Ureter (tissue), 1 donor: Measurements from ENCODE around the gene AUP1. TPM values are rescaled to one million over a fixed set of nuclear protein-coding genes. Genes with fewer than 3 reads are reported as not detected.

Experiments
- DNase-seq: peaks from one replicate; pipeline ENCODE4 v3.0.0-alpha.2; 2020; ENCODE audit warnings: low spot score
- total RNA-seq: library from RNA; stranded (reverse); gene quantifications from one replicate; pipeline ENCODE4 v1.2.4, GENCODE V29; 2023
- donor health status: DM: yes; HTN: yes; CAD: no.

AUP1 gene
- total RNA-seq, 1 donor from 2014 or later: 98.5 TPM

DNA sequence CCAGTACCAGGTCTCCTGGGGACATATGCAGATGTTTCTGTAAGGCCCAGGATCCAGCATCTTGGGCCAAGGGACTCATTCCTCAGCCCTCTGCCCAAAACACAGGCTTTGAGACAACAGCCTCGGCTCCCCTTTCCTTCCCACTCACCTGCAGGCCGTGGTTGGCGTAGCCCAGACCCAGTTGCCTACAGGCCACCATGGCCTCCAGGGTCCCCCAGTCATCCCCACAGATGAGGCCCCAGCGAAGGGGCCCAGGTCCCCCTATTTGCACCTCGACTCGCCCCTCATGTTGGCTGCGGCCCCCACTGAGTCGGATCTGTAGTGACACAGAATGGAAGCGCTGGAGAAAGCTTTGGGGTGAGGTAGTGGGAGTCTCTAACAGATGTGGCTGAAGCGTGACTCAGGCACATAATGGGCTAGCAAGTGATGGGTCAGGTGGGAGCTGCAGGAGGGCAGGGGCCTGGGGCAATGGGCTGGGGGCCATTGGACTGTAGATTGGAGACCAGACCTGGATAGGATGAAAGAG is 6.0 kb upstream of the AUP1 start:
- no peak for DNase-seq

- no peak for DNase-seq
These were observed 4.9 kb upstream of the AUP1 start for GRCh38 chr2:74534411-74534810.

DNA sequence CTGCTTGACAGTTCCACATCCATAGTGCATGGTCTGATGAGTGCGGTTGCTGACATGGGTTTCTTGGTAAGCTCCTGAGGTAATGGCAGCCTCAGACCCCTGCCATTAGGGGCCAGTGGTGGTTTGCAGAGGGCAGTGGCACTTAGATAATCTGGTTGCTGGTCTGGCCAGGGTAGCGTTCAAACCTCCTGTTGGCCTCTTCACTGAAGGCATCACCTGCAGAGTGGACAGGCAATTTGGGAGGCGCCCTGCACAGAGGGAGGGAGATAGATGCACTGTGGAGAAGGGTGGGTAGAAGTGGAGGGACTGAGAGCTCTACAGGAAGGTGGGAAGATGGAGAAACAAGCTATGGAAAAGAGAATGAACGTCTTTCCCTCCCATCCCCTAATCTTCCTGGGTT is 4.0 kb upstream of the AUP1 start:
- DNase-seq: no peak

DNA sequence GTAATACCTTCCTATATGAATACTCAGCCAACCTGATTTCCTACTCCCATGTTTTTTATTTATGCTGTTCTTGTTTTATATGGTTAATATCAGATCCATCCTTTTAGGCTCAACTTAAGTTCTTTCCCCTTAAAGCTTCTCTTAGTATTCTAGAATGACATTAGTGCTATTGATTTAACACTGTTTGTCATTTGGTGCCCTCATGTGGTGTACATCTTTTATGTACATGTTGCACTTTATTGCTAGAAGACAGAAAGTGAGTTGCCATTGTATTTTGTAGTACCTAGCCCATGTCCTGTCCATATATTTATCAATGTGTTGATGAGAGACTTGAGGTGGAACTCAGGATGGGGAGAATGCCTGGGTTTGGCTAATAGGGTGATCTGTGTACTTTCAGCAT is 2.7 kb upstream of the AUP1 start:
- no peak for DNase-seq

- DNase-seq: no peak
These were observed 2.2 kb upstream of the AUP1 start for GRCh38 chr2:74531666-74532065.

DNA sequence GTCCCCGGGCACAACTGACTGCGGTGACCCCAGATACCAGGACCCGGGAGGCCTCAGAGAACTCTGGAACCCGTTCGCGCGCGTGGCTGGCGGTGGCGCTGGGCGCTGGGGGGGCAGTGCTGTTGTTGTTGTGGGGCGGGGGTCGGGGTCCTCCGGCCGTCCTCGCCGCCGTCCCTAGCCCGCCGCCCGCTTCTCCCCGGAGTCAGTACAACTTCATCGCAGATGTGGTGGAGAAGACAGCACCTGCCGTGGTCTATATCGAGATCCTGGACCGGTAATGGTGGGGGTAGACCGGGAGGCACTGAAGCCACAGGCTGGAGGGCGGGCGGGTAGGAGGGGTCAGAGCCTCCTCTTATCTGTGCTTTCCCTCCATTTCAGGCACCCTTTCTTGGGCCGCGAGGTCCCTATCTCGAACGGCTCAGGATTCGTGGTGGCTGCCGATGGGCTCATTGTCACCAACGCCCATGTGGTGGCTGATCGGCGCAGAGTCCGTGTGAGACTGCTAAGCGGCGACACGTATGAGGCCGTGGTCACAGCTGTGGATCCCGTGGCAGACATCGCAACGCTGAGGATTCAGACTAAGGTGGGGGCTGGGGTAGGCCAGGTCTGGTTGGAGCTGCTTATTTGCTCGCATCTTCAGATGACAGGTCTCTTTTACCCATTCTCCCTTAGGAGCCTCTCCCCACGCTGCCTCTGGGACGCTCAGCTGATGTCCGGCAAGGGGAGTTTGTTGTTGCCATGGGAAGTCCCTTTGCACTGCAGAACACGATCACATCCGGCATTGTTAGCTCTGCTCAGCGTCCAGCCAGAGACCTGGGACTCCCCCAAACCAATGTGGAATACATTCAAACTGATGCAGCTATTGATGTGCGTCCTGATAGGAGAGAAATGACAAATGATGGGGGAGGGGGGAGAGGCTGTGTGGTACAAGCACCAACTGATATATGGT is 1.0 kb upstream of the AUP1 start:
- DNase-seq: peak; percentile 60

GRCh38 chr2:74528600-74529356 is 728 bp downstream of the AUP1 start:
- no peak for DNase-seq

DNA sequence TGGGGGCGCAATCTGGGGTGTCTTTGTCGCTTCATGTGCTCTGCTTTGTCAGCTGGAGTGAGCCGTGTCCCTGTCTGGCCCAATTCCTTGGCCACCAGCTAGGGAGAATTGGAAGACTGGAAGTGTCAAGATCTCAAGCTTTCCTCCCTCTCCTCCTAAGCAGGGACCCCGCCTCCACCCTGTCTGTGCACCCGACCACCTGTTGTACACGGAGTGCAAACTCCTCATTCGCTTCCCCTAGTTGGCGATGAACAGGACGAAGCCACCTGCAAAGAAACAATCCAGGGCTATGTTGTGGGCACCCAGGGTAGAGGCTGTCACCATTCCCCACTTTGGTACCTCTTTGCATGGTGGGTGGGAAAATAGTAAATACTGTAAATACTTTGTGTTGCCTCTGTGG is 1.8 kb downstream of the AUP1 start:
- no peak for DNase-seq

- DNase-seq: no peak
These were observed 2.8 kb downstream of the AUP1 start for GRCh38 chr2:74526649-74527230.

DNA sequence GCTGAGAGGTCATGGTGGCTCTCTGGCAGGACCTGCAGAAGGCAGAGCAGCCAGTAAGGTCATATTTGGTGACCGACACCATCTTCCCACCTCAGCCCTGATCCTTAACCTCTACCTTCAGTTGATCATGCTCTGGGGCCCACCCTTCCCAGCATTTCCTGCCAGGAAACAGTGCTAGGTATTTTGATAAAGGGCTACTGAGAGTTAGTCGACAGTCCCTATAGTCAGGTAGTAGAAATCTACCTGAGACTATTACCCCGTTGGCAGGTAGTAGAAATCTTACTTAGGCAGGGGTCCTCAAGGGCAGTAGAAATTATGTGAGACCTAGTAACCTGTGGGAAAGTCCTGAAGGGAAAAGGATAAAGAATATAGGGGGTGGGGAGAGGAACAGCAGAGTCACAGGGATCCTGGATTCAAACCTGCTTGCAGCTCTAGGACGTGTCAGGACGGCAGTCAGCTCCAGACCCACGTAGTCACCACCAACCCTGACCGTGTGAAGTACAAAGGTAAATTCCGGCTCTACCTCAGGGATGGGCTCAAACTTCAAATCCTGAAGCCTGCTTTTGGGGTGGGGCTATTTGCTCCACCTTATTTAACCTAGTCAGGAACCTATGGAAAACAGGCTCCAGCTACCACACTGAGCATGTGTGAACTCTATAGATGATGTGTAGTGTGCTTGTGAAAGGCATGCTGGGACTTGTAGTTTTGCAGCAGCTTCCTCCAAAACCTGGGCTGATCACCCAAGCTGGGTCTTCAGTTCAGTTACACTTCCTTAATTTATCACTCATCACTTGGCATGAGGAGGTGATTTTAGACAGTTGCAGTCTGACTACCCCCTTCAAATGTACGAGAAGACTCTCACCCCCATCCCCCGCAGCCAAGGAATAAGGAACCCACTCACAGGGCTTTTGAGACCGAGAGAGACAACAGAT is 3.5 kb downstream of the AUP1 start, which contains the start of gene DQX1:
Gene DQX1, minus strand, starts transcription at position 515 of the 932 bp plus-strand sequence. Its CDS starts 502 bp downstream, at position 13.
- no peak for DNase-seq

DNA sequence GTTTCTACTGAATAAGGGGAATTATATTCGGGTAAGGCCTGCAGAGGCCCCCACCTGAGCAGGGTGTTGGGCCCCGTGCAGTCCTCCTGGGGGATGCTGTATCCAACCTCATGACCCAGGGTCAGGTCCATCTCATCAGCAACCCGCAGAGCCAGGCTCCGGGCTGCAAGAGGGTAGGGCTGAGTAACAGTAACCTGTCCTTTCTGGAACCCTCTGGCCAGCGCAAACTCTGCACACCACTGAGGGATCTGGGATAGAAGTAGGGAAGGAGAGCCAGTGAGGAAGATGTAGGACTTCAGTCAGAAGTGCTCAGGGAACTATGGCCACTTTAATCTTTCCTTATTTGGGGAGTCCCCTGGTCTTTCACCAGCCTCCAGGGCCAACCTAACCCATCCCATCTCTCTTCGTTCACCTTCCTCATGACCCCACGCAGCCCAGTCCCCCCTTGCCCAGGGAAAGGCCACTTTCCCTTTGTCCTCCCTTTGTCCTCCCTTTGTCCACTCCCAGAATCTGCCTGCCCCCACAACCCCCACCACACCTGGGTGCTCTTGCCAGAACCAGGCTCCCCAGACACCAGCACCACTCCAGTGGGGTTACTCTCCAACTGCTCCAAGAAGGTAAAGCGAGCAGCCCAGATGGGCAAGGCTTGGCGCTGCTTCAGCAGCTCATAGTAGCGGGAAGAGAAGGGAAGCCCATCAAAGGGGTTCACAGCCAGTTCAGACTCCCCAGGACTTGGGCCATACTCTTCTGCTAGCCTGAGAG is 4.4 kb downstream of the AUP1 start:
- DNase-seq: no peak

GRCh38 chr2:74524005-74524404 is 5.5 kb downstream of the AUP1 start:
- DNase-seq: no peak

DNA sequence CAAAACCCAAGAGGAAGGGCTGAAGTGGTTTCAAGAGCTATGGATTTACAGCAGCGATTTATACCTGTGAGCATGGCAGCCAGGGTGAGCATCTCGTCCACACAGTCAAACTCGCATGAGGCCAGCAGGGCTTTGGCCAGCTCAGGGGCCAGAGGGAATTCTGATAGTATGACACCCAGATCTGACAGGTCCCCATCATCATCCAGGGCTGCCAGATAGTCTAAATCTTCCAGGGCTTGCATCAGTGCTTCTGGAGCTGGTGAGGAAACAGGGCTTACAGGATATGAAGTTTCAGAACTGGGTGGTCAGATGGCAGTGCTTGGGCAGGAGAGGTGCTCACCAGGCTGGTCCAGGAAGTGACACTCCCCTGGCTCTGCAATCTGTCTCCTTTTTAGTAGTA is 7.0 kb downstream of the AUP1 start:
- no peak for DNase-seq

DNA sequence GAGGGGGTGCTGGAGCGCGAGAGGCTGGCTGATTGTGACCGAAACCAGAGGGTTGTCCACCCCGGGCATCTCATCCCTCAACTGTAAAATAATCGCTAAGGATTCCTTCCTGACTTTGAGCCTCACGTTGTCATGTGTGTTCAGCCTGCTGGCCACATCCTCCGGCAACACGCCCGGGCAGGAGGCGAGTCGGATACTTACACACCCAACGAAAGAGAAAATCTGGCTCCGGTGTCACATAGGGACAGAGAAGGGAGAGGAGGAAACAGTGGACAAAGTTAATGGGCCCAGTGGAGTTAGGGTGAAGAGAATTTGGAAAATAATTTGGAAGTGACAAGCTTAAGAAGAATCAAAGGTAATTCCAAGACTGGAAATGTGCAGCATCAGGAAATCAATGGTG is 12.9 kb downstream of the AUP1 start:
- DNase-seq: no peak

- no peak for DNase-seq
These were observed 13.4 kb downstream of the AUP1 start for GRCh38 chr2:74515981-74516633.

- DNase-seq: no peak
These were observed 14.1 kb downstream of the AUP1 start for GRCh38 chr2:74515271-74515980.

DNA sequence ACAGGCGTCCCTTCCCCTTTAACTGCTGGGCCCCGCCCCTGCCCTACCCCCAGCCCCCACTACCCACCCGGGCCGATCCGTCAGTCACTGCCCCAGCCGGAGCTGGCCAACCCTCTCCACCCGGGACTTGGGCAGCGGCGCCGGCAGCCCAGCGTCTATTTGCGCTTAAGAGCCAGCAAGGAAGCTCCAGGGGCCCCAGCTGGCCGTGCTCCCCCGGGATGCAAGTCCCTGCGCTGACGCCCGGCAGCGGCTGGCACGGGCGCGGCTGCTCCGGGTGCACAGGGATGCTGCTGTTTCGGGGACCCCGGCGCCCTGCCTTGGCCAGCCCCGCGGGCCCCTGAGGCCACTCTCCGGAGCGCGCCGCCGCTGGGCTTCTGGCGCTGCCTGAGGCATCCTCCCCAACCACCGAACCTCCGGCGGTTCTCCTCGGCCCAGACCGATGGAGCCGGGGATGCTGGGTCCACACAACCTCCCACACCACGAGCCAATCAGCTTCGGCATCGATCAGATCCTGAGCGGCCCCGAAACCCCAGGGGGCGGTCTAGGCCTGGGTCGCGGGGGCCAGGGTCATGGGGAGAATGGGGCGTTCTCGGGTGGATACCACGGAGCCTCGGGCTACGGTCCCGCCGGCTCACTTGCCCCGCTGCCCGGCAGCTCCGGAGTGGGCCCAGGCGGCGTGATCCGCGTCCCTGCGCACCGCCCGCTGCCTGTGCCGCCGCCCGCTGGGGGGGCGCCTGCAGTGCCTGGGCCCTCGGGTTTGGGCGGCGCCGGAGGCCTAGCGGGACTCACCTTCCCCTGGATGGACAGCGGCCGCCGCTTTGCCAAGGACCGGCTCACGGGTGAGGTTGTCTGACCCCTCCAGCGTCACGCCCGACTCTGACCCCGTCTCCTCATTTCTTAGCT is 14.9 kb downstream of the AUP1 start, which contains the start of gene TLX2:
Gene TLX2, plus strand, starts transcription at position 83 of the 903 bp plus-strand sequence. Its CDS starts 357 bp downstream, at position 440.
- no peak for DNase-seq
